VCaP (cell line): ENCODE results near the gene OIT3.

Experiments
- H3K27ac ChIP-seq: fragments of 450-650 bp; 2 replicates; pipeline ENCODE4 v1.5.1; 2017
- TF ChIP-seq, protein P1 (sequence below): fragments of 450-650 bp; conservative IDR thresholded peaks from 2 replicates; pipeline ENCODE4 v1.5.1; 2017; ENCODE audit warnings: mild to moderate bottlenecking, moderate library complexity

The OIT3 gene

GRCh38 chr10:72952189-72952588 is 58.6 kb downstream of the OIT3 start:
- TF ChIP-seq, protein P1, sequence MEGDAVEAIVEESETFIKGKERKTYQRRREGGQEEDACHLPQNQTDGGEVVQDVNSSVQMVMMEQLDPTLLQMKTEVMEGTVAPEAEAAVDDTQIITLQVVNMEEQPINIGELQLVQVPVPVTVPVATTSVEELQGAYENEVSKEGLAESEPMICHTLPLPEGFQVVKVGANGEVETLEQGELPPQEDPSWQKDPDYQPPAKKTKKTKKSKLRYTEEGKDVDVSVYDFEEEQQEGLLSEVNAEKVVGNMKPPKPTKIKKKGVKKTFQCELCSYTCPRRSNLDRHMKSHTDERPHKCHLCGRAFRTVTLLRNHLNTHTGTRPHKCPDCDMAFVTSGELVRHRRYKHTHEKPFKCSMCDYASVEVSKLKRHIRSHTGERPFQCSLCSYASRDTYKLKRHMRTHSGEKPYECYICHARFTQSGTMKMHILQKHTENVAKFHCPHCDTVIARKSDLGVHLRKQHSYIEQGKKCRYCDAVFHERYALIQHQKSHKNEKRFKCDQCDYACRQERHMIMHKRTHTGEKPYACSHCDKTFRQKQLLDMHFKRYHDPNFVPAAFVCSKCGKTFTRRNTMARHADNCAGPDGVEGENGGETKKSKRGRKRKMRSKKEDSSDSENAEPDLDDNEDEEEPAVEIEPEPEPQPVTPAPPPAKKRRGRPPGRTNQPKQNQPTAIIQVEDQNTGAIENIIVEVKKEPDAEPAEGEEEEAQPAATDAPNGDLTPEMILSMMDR = no peak

GRCh38 chr10:72952642-72953158 is 59.2 kb downstream of the OIT3 start:
- peak overlapping the region; percentile 81 for H3K27ac ChIP-seq
- TF ChIP-seq, protein P1 = no peak

More at GRCh38 chr10:72952189-72952588, 58.6 kb downstream of the OIT3 start:
- H3K27ac ChIP-seq = peak overlapping the region; percentile 81

DNA sequence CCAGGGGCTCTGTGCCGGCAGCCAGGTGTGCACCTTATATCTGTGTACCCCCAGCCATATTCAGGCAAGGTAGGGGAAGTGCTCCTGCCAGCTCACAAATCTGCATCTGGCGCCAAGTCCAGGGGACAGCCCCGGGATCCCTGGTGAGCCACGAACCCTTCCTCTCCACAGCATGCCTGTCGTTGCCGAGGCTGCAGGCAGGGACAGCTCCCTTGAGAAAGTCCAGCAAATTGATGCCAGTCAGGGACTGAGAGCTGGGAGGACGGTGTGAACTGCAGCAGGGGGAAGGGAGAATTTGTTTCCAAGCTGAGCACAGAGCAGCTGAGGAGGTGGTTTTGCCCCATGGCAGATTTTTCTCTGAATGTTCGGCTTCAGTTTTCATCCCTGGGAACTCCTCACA is 60.1 kb downstream of the OIT3 start:
- peak overlapping the region; percentile 81 for H3K27ac ChIP-seq
- TF ChIP-seq, protein P1 = no peak

DNA sequence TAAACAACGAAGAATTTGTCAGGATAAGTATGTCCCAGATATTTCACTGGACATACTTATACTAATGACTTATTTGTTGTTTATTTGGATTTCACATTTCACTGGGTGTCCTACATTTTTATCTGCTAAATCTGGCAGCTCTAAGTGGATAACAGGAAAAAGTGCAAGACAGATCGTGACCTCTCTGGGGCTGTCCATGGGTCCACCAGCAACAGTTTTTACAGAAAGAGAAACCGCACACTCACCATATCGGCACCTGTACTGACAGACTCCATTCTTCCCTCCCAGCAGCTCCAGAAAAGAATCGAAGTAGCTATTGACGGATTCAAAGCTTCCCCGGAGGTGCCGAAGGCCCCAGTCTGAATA is 60.7 kb downstream of the OIT3 start:
- peak overlapping the region; percentile 81 for H3K27ac ChIP-seq
- TF ChIP-seq, protein P1 = no peak

DNA sequence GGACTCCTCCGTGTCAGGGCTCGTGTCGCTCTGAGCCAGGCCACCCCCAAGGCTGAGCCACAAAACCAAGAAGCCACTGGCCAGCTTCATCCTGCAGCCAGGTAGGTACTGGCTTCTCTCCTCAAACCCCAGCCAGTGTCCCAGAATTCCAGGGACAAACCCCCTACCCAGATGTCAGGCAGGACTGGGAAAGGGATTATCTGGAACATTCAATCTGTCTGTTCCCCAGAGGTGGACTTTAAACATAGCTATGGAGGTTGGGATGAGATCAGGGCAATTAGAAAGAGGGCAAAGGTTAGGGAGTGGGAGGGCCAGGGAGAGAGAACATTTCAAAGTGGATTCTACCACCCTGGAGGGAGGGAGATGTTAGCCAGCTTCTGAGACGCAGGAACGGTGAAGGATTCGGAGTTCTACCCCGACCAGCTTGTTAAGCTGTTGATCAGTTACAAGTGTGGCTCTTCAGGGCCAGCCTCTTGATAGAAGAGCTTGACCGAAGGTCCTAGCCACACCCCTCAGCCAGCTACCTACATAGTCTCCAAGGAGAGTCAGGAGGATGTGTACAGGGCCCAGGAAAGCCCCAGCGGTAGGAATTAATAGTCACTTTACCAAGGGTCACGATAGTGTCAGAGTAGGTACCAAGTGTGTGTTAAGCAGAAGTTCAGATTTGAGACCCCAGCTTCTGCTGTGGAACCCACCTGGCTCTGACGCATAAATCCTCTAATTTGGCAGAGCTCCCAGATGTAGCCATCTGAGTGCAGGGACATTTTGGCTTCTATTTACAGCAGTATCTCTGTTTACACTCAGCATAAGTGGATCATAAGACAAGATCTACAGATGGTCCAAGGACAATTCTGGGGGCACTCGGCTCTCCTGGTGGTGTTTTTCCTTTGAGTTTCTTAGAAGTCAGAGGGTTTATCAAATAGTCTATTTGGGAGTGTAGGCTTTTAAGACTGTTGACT is 61.3 kb downstream of the OIT3 start, which contains the start of gene PLA2G12B:
Gene PLA2G12B (minus strand): TSS at position 211 of the 959 bp plus-strand sequence. CDS start 121 bp downstream, at position 90.
- H3K27ac ChIP-seq = peak within 1 kb of the TSS; percentile 81
- TF ChIP-seq, protein P1 = no peak

DNA sequence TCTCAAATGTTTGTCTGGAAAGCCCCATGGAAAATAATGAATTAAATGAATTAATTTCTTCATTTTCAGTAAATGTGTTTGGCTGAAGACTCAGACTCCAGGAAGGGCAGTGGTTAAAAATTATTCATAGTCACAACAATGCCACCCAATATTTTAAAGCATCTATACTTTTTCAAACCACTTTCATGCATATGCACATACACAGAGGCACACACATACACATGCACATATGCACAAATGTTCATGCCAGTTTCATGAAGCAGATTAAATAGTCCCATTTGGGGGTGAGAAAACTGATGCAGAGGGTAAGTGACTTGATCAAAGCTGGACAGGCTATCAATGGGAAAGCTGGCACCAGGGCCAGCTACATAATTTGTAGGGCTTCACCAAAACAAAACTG is 62.5 kb downstream of the OIT3 start:
- TF ChIP-seq, protein P1 = no peak
- H3K27ac ChIP-seq = no peak overlapping the region

GRCh38 chr10:72976886-72977285 is 83.3 kb downstream of the OIT3 start:
- no peak overlapping the region for H3K27ac ChIP-seq
- TF ChIP-seq, protein P1 = no peak
